ENCODE measurements around the gene SND1. TPM values are rescaled to one million over a fixed set of nuclear protein-coding genes. Genes with fewer than 3 reads are reported as not detected.

Gene SND1
- total RNA-seq, 1 experiment from 2014 or later = 274 TPM

GRCh38 chr7:127815631-127816145 is 163.7 kb downstream of the SND1 start:
- CTCF ChIA-PET = no interaction called here
- POLR2A ChIA-PET = interaction anchor here (0.6 kb wide), 1 partner anchor 54 kb away, joined by 3 read pairs; no protein-coding TSS in a partner anchor
- H3K4me3 ChIP-seq (ENCODE audit: low read depth, low read length) = no peak overlapping the region
- H3K36me3 ChIP-seq (ENCODE audit: control insufficient read depth, insufficient read depth, low read length) = no peaks in the 10 kb centered on the region
- intact Hi-C loops (cut with micrococcal nuclease; ENCODE audit: unreplicated experiment) = no loop called here
- no peaks in the 10 kb centered on the region for H3K9me3 ChIP-seq
- no peak overlapping the region for H3K4me3 Mint-ChIP-seq (ENCODE audit: unreplicated experiment)
- peaks cover 34% of the 10 kb centered on the region for H3K4me1 ChIP-seq
- no peak for DNase-seq
- H3K36me3 Mint-ChIP-seq (ENCODE audit: insufficient read depth, unreplicated experiment) = peaks cover 24% of the 10 kb centered on the region
- no peaks in the 10 kb centered on the region for H3K9me3 Mint-ChIP-seq (ENCODE audit: unreplicated experiment)
- no TSS peak for BruUV-seq (replicated peaks)
- no peak for TF ChIP-seq CTCF (IDR thresholded peaks at IDR 0.05; ENCODE audit: insufficient read depth in 1 of 2, low read depth in 1 of 2, low read length in 1 of 2, severe bottlenecking in 1 of 2, unreplicated experiment in 1 of 2)
- H3K27ac Mint-ChIP-seq (ENCODE audit: unreplicated experiment) = no peak overlapping the region
- H3K4me1 Mint-ChIP-seq (ENCODE audit: low read depth, unreplicated experiment) = peaks cover 25% of the 10 kb centered on the region
- H3K27me3 Mint-ChIP-seq (ENCODE audit: insufficient read depth, unreplicated experiment) = no peaks in the 10 kb centered on the region
- H3K27me3 ChIP-seq (replicated peaks; ENCODE audit: control insufficient read depth, insufficient read depth, low read length) = no peaks in the 10 kb centered on the region

GRCh38 chr7:127816354-127817190 is 164.6 kb downstream of the SND1 start:
- intact Hi-C loops (cut with micrococcal nuclease; ENCODE audit: unreplicated experiment) = no loop called here

GRCh38 chr7:127817466-127817865 is 165.5 kb downstream of the SND1 start:
- peaks cover 27% of the 10 kb centered on the region for H3K4me1 Mint-ChIP-seq (ENCODE audit: low read depth, unreplicated experiment)
- H3K4me1 ChIP-seq = peaks cover 46% of the 10 kb centered on the region
- no peak overlapping the region for H3K4me3 Mint-ChIP-seq (ENCODE audit: unreplicated experiment)
- no peaks in the 10 kb centered on the region for H3K27me3 Mint-ChIP-seq (ENCODE audit: insufficient read depth, unreplicated experiment)
- H3K9me3 Mint-ChIP-seq (ENCODE audit: unreplicated experiment) = no peaks in the 10 kb centered on the region
- ChIA-PET CTCF (no interaction called here), POLR2A (interaction anchor here (0.6 kb wide), 1 partner anchor 51 kb away, joined by 3 read pairs; no protein-coding TSS in a partner anchor)
- H3K27ac Mint-ChIP-seq (ENCODE audit: unreplicated experiment) = no peak overlapping the region
- H3K36me3 ChIP-seq (ENCODE audit: control insufficient read depth, insufficient read depth, low read length) = no peaks in the 10 kb centered on the region
- intact Hi-C loops (cut with micrococcal nuclease; ENCODE audit: unreplicated experiment) = no loop called here
- no peak overlapping the region for H3K4me3 ChIP-seq (ENCODE audit: low read depth, low read length)
- no TSS peak for BruUV-seq (replicated peaks)
- no peak for TF ChIP-seq CTCF (IDR thresholded peaks at IDR 0.05; ENCODE audit: insufficient read depth in 1 of 2, low read depth in 1 of 2, low read length in 1 of 2, severe bottlenecking in 1 of 2, unreplicated experiment in 1 of 2)
- peaks cover 16% of the 10 kb centered on the region for H3K36me3 Mint-ChIP-seq (ENCODE audit: insufficient read depth, unreplicated experiment)
- no peak for DNase-seq
- no peaks in the 10 kb centered on the region for H3K9me3 ChIP-seq
- no peaks in the 10 kb centered on the region for H3K27me3 ChIP-seq (replicated peaks; ENCODE audit: control insufficient read depth, insufficient read depth, low read length)

More at GRCh38 chr7:127816354-127817190, 164.6 kb downstream of the SND1 start:
- H3K27me3 Mint-ChIP-seq (ENCODE audit: insufficient read depth, unreplicated experiment) = no peaks in the 10 kb centered on the region
- ChIA-PET POLR2A (interaction anchor here (0.6 kb wide), 2 partner anchors 52 to 53 kb away, joined by 3 read pairs; no protein-coding TSS in a partner anchor), CTCF (no interaction called here)
- Histone ChIP-seq H3K4me1 (peaks cover 40% of the 10 kb centered on the region), H3K27me3 (replicated peaks; ENCODE audit: control insufficient read depth, insufficient read depth, low read length) (no peaks in the 10 kb centered on the region), H3K9me3 (no peaks in the 10 kb centered on the region), H3K4me3 (ENCODE audit: low read depth, low read length) (no peak overlapping the region), H3K36me3 (ENCODE audit: control insufficient read depth, insufficient read depth, low read length) (no peaks in the 10 kb centered on the region)
- no TSS peak for BruUV-seq (replicated peaks)
- TF ChIP-seq CTCF (IDR thresholded peaks at IDR 0.05; ENCODE audit: insufficient read depth in 1 of 2, low read depth in 1 of 2, low read length in 1 of 2, severe bottlenecking in 1 of 2, unreplicated experiment in 1 of 2) = no peak
- H3K4me1 Mint-ChIP-seq (ENCODE audit: low read depth, unreplicated experiment) = peaks cover 27% of the 10 kb centered on the region
- peaks cover 17% of the 10 kb centered on the region for H3K36me3 Mint-ChIP-seq (ENCODE audit: insufficient read depth, unreplicated experiment)
- no peak overlapping the region for H3K4me3 Mint-ChIP-seq (ENCODE audit: unreplicated experiment)
- H3K27ac Mint-ChIP-seq (ENCODE audit: unreplicated experiment) = no peak overlapping the region
- DNase-seq = no peak
- H3K9me3 Mint-ChIP-seq (ENCODE audit: unreplicated experiment) = no peaks in the 10 kb centered on the region
